HG03457 (cell line): ENCODE results near the gene UBE2U.
A peak's percentile ranks its signal among the peaks of the same experiment; 100 is the strongest.

Source experiments
- ATAC-seq: cut with Tn5 transposase; IDR thresholded peaks from one replicate; pipeline ENCODE4 v1.9.1; 2021; ENCODE audit warnings: moderate number of reproducible peaks; ENCODE audit not compliant: unreplicated experiment

UBE2U gene

GRCh38 chr1:64203420-64203819 lies at the start of gene UBE2U:
TSS of gene UBE2U (plus strand) at chr1:64203623. CDS start at chr1:64204051, 428 bp downstream.
- ATAC-seq, result no peak

GRCh38 chr1:64155278-64155677 lies 48.1 kb upstream of the UBE2U start:
- no peak for ATAC-seq

DNA sequence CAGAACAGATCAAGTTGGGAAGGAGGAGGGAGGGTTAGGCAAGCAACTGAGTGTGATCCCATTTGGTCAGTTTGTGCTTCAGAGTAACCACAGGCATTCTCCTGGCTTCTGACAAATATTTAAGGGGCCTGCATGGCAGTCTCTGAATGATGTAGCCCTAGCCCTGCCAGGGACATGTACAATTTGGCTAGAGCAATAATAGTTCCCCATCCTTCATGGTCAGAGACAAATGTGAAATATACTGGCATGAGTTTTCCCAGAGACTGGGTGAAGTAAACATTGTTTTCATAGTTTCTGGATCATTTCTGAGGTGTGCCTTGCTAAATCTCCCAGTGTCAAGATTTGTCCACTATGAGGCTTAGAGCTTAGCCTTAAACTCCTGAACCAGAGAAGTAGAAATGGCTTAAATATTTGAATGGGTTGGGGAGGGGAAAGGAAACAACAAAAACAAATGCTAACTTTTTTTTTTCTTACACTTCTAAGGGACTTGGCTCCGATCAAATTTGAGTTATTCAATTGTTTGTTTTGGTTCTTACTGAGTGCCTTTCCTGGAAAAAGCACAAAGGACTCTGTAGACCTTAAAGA lies 42.0 kb upstream of the UBE2U start:
- ATAC-seq, result no peak

DNA sequence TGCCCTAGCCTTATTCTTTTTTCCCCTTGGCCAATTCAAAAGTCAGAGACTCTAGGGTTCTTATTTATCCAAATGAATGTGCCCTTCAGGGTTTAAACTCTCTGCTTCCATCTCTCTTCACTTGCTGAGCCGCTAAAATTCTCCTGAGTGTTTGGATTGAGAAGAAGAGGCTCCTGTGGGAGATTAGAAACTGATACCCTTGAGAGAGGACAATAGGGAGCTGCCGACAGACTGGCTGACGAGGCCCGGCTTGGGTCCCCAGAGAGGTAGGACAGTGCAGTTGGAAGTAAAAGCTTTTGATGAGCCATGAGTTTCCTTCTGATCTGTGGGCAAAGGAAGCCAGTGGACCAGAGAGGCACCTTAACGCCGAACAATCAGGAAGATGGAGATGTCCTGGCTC lies 41.3 kb upstream of the UBE2U start:
- no peak for ATAC-seq

- ATAC-seq, result no peak
Observed at GRCh38 chr1:64162804-64163203, 40.6 kb upstream of the UBE2U start.

GRCh38 chr1:64163431-64163830 lies 40.0 kb upstream of the UBE2U start:
- no peak for ATAC-seq

- ATAC-seq, result no peak
Observed at GRCh38 chr1:64163970-64164369, 39.5 kb upstream of the UBE2U start.

- no peak for ATAC-seq
Observed at GRCh38 chr1:64166629-64167028, 36.8 kb upstream of the UBE2U start.

GRCh38 chr1:64167176-64167575 lies 36.2 kb upstream of the UBE2U start:
- ATAC-seq, result no peak

DNA sequence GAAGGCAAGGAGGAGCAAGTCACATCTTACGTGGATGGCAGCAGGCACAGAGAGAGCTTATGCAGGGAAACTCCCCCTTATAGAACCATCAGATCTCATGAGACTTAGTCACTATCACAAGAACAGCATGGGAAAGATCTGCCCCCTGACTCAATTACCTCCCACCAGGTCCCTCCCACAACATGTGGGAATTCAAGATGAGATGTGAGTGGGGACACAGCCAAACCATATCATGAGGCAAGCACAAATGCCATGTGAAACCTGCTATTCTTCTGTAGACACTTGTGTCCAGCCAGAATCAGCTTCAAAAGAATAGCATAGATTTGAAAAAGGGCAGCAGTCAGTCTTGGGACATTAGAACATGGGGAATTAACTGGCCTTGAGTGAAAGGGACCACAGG lies 32.2 kb upstream of the UBE2U start:
- ATAC-seq, result no peak

GRCh38 chr1:64171797-64172281 lies 31.6 kb upstream of the UBE2U start:
- ATAC-seq, result peak; percentile 59

- ATAC-seq, result no peak
Observed at GRCh38 chr1:64172458-64172983, 30.9 kb upstream of the UBE2U start.

DNA sequence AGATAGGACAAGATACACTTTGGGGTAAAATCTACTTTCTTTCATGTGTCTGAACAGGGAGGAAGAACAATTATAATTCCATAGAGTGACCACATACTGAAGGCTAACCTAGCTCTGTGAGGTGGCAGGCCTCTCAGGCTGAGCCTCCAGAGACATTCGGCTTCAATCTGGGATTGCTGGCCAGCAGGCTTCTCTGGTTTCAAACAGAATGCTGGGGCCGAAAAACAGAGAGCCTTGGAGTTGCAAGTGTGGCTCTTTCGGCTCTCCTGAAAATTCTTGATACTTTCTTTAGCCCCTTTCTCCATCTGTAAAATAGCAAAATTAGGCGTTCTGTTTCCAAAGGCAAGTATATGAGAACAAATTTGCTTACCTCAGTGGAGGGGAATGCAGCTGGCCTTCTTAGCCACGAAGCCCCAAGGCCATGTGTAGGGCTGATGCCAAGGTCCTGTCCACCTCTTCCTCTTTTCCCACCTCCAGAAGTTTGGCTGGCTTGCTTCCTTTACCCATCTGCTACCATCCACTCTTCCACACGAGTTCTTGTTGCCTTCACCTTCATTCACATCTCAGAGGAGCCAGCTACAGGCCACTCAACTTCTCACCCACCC lies 30.0 kb upstream of the UBE2U start:
- no peak for ATAC-seq

DNA sequence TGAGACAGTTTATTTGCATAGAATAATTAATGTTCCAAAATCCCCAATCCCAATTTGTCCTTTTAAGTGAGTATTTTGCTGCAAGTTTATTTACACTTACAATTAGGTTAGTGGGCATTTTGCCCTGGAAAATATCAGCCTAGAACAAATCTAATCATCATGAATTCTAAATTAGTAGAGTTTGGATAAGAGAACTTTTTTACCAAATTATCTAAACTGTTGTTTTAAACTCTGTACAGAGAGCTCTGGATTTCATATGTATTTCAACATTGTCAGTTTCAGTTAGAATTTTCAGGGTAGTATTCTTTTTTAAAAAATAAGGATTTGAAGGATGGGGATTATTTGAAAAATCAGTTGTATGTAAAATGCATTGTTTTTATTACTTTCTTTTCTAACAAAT lies 27.8 kb upstream of the UBE2U start:
- ATAC-seq, result no peak

- ATAC-seq, result no peak
Observed at GRCh38 chr1:64176659-64177058, 26.8 kb upstream of the UBE2U start.

GRCh38 chr1:64179588-64179987 lies 23.8 kb upstream of the UBE2U start:
- ATAC-seq, result no peak

DNA sequence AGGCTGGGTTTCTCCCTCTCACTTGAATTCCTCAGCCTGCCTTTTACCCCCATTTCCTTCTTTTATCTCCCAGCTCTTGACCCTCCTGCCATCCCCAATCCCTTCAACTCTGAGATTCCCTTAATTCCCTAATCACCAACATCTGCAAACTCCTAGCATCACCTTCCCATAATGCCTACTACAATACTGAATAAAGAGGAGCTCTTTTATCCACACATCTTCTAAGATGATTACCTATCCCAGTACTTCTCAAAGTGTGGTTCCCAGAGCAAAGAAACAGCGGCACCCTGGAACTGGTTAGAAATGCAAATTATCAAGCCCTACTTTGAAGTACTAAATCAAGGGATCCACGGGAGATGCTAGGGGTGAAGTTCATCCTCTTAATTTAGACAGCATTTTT lies 21.2 kb upstream of the UBE2U start:
- ATAC-seq, result no peak

GRCh38 chr1:64183395-64184002 lies 19.9 kb upstream of the UBE2U start:
- ATAC-seq, result no peak

- no peak for ATAC-seq
Observed at GRCh38 chr1:64184003-64184440, 19.4 kb upstream of the UBE2U start.

DNA sequence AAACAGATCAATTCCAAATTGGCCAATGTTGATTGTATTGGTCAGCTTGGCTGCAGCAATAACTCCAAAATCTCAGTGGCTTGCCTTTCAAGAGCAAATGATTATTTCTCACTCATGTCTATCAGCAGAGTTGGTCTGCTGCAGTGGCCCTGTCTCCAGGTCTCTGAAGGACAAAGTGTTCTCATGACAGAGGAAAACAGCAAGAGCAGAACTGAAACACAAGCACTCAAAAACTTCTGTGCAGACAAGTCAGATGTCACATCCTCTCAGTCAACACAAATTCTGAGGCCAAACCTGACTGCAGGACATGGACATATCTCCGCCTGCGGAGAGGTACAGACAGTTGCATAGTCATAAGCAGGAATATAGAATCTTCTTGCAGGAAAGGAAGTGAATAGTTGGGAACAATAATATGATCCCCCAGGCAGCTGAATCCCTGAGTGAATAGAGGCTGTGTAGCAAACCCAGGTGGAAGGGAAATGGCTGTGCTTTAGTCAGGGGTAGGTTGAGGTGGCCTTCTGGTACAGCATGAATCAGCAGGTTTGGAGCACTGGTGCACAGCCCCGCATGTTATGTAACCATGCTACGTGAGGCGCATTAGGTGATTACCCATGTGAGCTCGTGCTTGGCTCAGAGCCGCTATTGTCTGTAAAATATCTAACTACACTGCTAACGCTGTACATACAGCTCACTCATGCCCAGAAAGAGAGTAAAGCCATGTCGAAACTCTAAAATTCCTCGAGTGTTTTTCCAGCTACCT lies 17.1 kb upstream of the UBE2U start:
- ATAC-seq, result no peak

DNA sequence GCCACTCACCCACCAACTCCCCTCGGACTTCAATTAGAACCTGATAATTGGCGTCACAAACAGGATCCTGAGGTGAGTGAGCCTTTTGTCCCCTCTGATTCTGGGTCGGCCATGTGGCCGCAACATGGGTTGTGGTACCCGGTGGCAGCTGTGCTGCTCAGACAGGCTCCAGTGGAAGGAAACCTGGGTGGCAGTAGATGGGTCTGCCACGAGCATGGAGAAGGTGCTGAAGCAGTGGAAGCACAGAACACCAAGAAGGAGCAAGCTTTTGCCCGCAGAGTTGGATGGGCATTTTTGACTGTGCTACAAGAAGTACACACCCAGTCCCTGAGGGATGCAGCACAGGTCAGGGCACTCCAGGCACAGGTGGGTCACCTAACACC lies 16.5 kb upstream of the UBE2U start:
- ATAC-seq, result no peak
